GM18951 (cell line): Measurements from ENCODE around the gene ZNF3.

Experiments used
- POLR2A ChIP-seq: IDR thresholded peaks from 4 replicates; pipeline ENCODE4 v1.6.1; 2011; ENCODE audit warnings: mild to moderate bottlenecking; ENCODE audit not compliant: insufficient read length, insufficient read depth; ENCODE audit errors: extremely low read depth
- in situ Hi-C: fragments of 300-500 bp; cut with MboI; formaldehyde crosslinking; loops from one replicate; pipeline ENCODE4 v1.12.0; 2022; ENCODE audit warnings: low sequenced_read_pairs, mixed read lengths, inconsistent platforms; ENCODE audit not compliant: unreplicated experiment

Gene ZNF3

GRCh38 chr7:100101016-100101862 is 19.7 kb upstream of the ZNF3 start, which contains the start of the genes AP4M1 and MCM7:
Gene AP4M1 (plus strand): TSS chr7:100101643. CDS start chr7:100101715, 72 bp downstream.
Gene MCM7 (minus strand): TSS chr7:100101397. CDS start chr7:100101294, 103 bp downstream.
- TF ChIP-seq POLR2A: peak; percentile 73
- in situ Hi-C loops: no loop called here

- in situ Hi-C loops: no loop called here
- peak; percentile 20 for TF ChIP-seq POLR2A
Observed at GRCh38 chr7:100100420-100101015, 19.0 kb upstream of the ZNF3 start.

- in situ Hi-C loops: no loop called here
- no peak for TF ChIP-seq POLR2A
Observed at GRCh38 chr7:100099452-100099851, 17.9 kb upstream of the ZNF3 start.

GRCh38 chr7:100098913-100099312 is 17.4 kb upstream of the ZNF3 start:
- in situ Hi-C loops: no loop called here
- TF ChIP-seq POLR2A: no peak

GRCh38 chr7:100095704-100096103 is 14.2 kb upstream of the ZNF3 start:
- TF ChIP-seq POLR2A: peak; percentile 14

GRCh38 chr7:100095289-100095688 is 13.8 kb upstream of the ZNF3 start:
- no peak for TF ChIP-seq POLR2A
- in situ Hi-C loops: no loop called here

More at GRCh38 chr7:100095704-100096103, 14.2 kb upstream of the ZNF3 start:
- in situ Hi-C loops: no loop called here

- peak; percentile 31 for TF ChIP-seq POLR2A
- in situ Hi-C loops: no loop called here
Observed at GRCh38 chr7:100093925-100094486, 12.5 kb upstream of the ZNF3 start.

GRCh38 chr7:100093498-100093897 is 12.0 kb upstream of the ZNF3 start:
- no peak for TF ChIP-seq POLR2A
- in situ Hi-C loops: no loop called here

- in situ Hi-C loops: no loop called here
- TF ChIP-seq POLR2A: no peak
Observed at GRCh38 chr7:100093054-100093453, 11.5 kb upstream of the ZNF3 start.

GRCh38 chr7:100091411-100092181 is 10.1 kb upstream of the ZNF3 start:
- in situ Hi-C loops: no loop called here
- no peak for TF ChIP-seq POLR2A

- TF ChIP-seq POLR2A: peak; percentile 5
- in situ Hi-C loops: no loop called here
Observed at GRCh38 chr7:100090527-100091410, 9.2 kb upstream of the ZNF3 start.

GRCh38 chr7:100089458-100090196 is 8.1 kb upstream of the ZNF3 start:
- TF ChIP-seq POLR2A: no peak
- in situ Hi-C loops: no loop called here
